ENCODE data around the gene CNPY3. TPM values are rescaled to one million over a fixed set of nuclear protein-coding genes. Genes with fewer than 3 reads are reported as not detected.
A peak's percentile ranks its signal among the peaks of the same experiment; 100 is the strongest.

The CNPY3 gene
- total and polyA plus RNA-seq, 2 of the 13 experiments (the other 11 are each of a cell fraction or from before 2014, with no cell fraction given), result 42.3 to 60.2 TPM

DNA sequence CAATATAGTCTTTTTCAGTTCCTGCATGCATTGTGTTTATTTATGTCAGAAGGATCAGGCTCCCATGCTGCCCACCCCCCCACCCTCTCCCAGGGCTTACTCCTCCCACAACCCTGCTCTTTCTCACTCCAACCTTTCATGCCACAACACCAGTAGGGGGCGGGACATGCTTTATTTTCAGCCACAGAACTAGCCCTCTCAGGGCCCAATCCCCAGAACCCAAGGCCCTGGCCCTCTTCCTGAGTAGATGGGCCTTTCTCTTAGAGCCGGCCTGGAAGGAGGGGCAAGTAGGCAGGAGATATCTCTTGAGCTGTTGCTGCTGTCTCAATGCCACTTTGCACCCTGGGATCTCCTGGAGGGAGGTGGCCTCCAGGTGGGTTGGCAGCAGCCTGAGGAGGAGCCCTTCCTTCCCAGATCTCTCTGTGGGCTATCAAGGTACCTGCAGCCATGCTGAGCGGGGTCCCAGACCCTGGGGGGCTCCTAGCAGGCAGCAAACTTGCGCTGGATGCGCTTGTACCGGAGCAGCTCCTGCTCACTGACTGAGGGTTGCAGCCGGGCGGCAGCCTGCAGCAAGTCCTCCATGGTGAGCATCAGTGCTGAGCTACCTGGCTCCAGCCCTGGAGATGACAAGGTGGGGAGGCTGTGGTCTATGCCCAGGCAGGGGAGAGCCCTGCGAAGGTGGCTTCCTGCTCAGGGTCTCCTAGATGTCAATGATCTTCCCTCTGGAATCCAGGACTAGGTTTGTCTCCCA lies 34.8 kb downstream of the CNPY3 start:
- CTCF ChIA-PET (ENCODE audit: low intra/inter-chr PET ratio, low total read pairs), result interaction anchor here (1.0 kb wide), 1 partner anchor 180 kb away, joined by 3 read pairs; no protein-coding TSS in a partner anchor
- POLR2A ChIA-PET, result interaction anchor here (1.7 to 3.2 kb wide), 4 partner anchors 15 to 96 kb away, joined by 4 to 25 read pairs (median 10); partner anchors contain the start of genes PEX6, PPP2R5D and RRP36
- no peak overlapping the region for H3K4me3 ChIP-seq (replicated peaks in 1 of 3; ENCODE audit: insufficient read depth in 1 of 3, low read depth in 2 of 3, low read length in 3 of 3)
- no peaks in the 10 kb centered on the region; a peak in 1 of 5 replicates for H3K27me3 ChIP-seq (ENCODE audit: control insufficient read depth in 1 of 2, insufficient read depth in 2 of 2, low read length in 2 of 2)
- 69% methylated on average over 6 of the region's 9 CpGs for WGBS (ENCODE audit: low lambda C conversion rate)
- H3K4me1 ChIP-seq (ENCODE audit: insufficient read depth, low read length), result peaks cover 35% of the 10 kb centered on the region
- no peak overlapping the region for H3K27ac ChIP-seq (ENCODE audit: extremely low read length, insufficient read depth, low read length)
- H4K20me1 ChIP-seq (ENCODE audit: insufficient read depth, low read length), result no peaks in the 10 kb centered on the region
- no peaks in the 10 kb centered on the region for H3K9me3 ChIP-seq (ENCODE audit: low read length)
- BruUV-seq (replicated peaks), result no TSS peak
- no peaks in the 10 kb centered on the region for H3K79me2 ChIP-seq (ENCODE audit: insufficient read depth, low read length)
- ATAC-seq, result peak; percentile 44
- intact Hi-C loops (cut with micrococcal nuclease; ENCODE audit: unreplicated experiment), result loop anchor here (5.0 kb wide), 1 partner anchor 48 kb away; the partner anchor contains the start of genes KLHDC3 and MEA1
- peak; percentile 81 for FAIRE-seq
- H3K4me2 ChIP-seq (ENCODE audit: low read depth, low read length), result no peak overlapping the region
- peak; percentile 76 for DNase-seq (ENCODE audit: low spot score)
- no peak overlapping the region for H2AFZ ChIP-seq (ENCODE audit: low read length)
- H3K36me3 ChIP-seq (replicated peaks in 1 of 2; ENCODE audit: control insufficient read depth in 1 of 2, insufficient read depth in 2 of 2, low read length in 2 of 2), result 0 out of 5 replicates have a peak, but pooled peaks cover 0 to 1% of the 10 kb centered on the region in 2 experiments
- in situ Hi-C loops (cut with HindIII; ENCODE audit: extremely low pct_ligation_motif_present, low pct_unique_long_range_greater_than_20kb), result no loop called here
- no peak overlapping the region for H3K9ac ChIP-seq (ENCODE audit: insufficient read depth, low read depth, low read length)
- TF ChIP-seq ZNF572 (CRISPR knock-in tag; IDR thresholded peaks at IDR 0.05) (no peak; the same call in 1 of the 2 replicates), HDAC1 (CRISPR knock-in tag; IDR thresholded peaks at IDR 0.05) (no peak), RAD21 (CRISPR knock-in tag; IDR thresholded peaks at IDR 0.05) (peak; percentile 62), SMARCC2 (IDR thresholded peaks at IDR 0.05) (no peak), ZFX (CRISPR knock-in tag; IDR thresholded peaks at IDR 0.05; ENCODE audit: low read depth) (peak; percentile 64), ZNF10 (CRISPR knock-in tag; IDR thresholded peaks at IDR 0.05; ENCODE audit: borderline replicate concordance, low read depth) (no peak)
- TF ChIP-seq, protein P1, sequence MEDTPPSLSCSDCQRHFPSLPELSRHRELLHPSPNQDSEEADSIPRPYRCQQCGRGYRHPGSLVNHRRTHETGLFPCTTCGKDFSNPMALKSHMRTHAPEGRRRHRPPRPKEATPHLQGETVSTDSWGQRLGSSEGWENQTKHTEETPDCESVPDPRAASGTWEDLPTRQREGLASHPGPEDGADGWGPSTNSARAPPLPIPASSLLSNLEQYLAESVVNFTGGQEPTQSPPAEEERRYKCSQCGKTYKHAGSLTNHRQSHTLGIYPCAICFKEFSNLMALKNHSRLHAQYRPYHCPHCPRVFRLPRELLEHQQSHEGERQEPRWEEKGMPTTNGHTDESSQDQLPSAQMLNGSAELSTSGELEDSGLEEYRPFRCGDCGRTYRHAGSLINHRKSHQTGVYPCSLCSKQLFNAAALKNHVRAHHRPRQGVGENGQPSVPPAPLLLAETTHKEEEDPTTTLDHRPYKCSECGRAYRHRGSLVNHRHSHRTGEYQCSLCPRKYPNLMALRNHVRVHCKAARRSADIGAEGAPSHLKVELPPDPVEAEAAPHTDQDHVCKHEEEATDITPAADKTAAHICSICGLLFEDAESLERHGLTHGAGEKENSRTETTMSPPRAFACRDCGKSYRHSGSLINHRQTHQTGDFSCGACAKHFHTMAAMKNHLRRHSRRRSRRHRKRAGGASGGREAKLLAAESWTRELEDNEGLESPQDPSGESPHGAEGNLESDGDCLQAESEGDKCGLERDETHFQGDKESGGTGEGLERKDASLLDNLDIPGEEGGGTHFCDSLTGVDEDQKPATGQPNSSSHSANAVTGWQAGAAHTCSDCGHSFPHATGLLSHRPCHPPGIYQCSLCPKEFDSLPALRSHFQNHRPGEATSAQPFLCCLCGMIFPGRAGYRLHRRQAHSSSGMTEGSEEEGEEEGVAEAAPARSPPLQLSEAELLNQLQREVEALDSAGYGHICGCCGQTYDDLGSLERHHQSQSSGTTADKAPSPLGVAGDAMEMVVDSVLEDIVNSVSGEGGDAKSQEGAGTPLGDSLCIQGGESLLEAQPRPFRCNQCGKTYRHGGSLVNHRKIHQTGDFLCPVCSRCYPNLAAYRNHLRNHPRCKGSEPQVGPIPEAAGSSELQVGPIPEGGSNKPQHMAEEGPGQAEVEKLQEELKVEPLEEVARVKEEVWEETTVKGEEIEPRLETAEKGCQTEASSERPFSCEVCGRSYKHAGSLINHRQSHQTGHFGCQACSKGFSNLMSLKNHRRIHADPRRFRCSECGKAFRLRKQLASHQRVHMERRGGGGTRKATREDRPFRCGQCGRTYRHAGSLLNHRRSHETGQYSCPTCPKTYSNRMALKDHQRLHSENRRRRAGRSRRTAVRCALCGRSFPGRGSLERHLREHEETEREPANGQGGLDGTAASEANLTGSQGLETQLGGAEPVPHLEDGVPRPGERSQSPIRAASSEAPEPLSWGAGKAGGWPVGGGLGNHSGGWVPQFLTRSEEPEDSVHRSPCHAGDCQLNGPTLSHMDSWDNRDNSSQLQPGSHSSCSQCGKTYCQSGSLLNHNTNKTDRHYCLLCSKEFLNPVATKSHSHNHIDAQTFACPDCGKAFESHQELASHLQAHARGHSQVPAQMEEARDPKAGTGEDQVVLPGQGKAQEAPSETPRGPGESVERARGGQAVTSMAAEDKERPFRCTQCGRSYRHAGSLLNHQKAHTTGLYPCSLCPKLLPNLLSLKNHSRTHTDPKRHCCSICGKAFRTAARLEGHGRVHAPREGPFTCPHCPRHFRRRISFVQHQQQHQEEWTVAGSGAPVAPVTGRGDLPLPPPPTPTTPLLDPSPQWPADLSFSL (CRISPR knock-in tag; IDR thresholded peaks at IDR 0.05), result no peak
- TF ChIP-seq, protein P2, sequence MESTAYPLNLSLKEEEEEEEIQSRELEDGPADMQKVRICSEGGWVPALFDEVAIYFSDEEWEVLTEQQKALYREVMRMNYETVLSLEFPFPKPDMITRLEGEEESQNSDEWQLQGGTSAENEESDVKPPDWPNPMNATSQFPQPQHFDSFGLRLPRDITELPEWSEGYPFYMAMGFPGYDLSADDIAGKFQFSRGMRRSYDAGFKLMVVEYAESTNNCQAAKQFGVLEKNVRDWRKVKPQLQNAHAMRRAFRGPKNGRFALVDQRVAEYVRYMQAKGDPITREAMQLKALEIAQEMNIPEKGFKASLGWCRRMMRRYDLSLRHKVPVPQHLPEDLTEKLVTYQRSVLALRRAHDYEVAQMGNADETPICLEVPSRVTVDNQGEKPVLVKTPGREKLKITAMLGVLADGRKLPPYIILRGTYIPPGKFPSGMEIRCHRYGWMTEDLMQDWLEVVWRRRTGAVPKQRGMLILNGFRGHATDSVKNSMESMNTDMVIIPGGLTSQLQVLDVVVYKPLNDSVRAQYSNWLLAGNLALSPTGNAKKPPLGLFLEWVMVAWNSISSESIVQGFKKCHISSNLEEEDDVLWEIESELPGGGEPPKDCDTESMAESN (CRISPR knock-in tag; conservative IDR thresholded peaks at IDR 0.05), result 0 out of 2 replicates have a peak, but pooled peaks have one; percentile 28
- TF ChIP-seq, protein P3, sequence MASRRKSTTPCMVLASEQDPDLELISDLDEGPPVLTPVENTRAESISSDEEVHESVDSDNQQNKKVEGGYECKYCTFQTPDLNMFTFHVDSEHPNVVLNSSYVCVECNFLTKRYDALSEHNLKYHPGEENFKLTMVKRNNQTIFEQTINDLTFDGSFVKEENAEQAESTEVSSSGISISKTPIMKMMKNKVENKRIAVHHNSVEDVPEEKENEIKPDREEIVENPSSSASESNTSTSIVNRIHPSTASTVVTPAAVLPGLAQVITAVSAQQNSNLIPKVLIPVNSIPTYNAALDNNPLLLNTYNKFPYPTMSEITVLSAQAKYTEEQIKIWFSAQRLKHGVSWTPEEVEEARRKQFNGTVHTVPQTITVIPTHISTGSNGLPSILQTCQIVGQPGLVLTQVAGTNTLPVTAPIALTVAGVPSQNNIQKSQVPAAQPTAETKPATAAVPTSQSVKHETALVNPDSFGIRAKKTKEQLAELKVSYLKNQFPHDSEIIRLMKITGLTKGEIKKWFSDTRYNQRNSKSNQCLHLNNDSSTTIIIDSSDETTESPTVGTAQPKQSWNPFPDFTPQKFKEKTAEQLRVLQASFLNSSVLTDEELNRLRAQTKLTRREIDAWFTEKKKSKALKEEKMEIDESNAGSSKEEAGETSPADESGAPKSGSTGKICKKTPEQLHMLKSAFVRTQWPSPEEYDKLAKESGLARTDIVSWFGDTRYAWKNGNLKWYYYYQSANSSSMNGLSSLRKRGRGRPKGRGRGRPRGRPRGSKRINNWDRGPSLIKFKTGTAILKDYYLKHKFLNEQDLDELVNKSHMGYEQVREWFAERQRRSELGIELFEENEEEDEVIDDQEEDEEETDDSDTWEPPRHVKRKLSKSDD (CRISPR knock-in tag; IDR thresholded peaks at IDR 0.05; ENCODE audit: low read depth), result no peak
